ENCODE data around the gene SUPT3H. TPM values are rescaled to one million over a fixed set of nuclear protein-coding genes. Genes with fewer than 3 reads are reported as not detected.

The SUPT3H gene
- total and polyA plus RNA-seq, 4 donors = 0.85 to 4.8 (median 2.4) TPM

GRCh38 chr6:45398075-45398813 lies 20.5 kb upstream of the SUPT3H start:
- WGBS = 82% methylated on average over 2 of the region's 2 CpGs
- Histone ChIP-seq H3K4me3 (ENCODE audit: low read depth in 1 of 3, low read length in 3 of 3) (no peak overlapping the region), H3K9ac (ENCODE audit: low read depth in 1 of 2, low read length in 2 of 2) (no peak overlapping the region), H3K27ac (ENCODE audit: low read depth in 1 of 2, low read length in 2 of 2) (no peak overlapping the region), H3K27me3 (ENCODE audit: control insufficient read depth in 4 of 4, insufficient read depth in 4 of 4, low read length in 3 of 4) (peaks cover 0 to 3% (median 0%) of the 10 kb centered on the region in 4 donors), H3K36me3 (ENCODE audit: control insufficient read depth in 4 of 4, insufficient read depth in 3 of 4, low read depth in 1 of 4, low read length in 3 of 4) (no peaks in the 10 kb centered on the region), H3K4me1 (ENCODE audit: control insufficient read depth in 4 of 4, insufficient read depth in 4 of 4, low read length in 3 of 4) (no peaks in the 10 kb centered on the region), H3K9me3 (ENCODE audit: control insufficient read depth in 4 of 4, low read length in 3 of 4) (peaks cover 0 to 3% (median 0%) of the 10 kb centered on the region in 4 donors)
- no peak for DNase-seq (ENCODE audit: low spot score)
- TF ChIP-seq, protein P1, sequence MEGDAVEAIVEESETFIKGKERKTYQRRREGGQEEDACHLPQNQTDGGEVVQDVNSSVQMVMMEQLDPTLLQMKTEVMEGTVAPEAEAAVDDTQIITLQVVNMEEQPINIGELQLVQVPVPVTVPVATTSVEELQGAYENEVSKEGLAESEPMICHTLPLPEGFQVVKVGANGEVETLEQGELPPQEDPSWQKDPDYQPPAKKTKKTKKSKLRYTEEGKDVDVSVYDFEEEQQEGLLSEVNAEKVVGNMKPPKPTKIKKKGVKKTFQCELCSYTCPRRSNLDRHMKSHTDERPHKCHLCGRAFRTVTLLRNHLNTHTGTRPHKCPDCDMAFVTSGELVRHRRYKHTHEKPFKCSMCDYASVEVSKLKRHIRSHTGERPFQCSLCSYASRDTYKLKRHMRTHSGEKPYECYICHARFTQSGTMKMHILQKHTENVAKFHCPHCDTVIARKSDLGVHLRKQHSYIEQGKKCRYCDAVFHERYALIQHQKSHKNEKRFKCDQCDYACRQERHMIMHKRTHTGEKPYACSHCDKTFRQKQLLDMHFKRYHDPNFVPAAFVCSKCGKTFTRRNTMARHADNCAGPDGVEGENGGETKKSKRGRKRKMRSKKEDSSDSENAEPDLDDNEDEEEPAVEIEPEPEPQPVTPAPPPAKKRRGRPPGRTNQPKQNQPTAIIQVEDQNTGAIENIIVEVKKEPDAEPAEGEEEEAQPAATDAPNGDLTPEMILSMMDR (IDR thresholded peaks at IDR 0.05; ENCODE audit: low read depth, low read length, missing input control) = no peak
- TF ChIP-seq TAF1 (conservative IDR thresholded peaks at IDR 0.05) (no peak), RXRA (IDR thresholded peaks at IDR 0.05) (no peak)
- TF ChIP-seq, protein P2, sequence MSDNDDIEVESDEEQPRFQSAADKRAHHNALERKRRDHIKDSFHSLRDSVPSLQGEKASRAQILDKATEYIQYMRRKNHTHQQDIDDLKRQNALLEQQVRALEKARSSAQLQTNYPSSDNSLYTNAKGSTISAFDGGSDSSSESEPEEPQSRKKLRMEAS (IDR thresholded peaks at IDR 0.05) = no peak

DNA sequence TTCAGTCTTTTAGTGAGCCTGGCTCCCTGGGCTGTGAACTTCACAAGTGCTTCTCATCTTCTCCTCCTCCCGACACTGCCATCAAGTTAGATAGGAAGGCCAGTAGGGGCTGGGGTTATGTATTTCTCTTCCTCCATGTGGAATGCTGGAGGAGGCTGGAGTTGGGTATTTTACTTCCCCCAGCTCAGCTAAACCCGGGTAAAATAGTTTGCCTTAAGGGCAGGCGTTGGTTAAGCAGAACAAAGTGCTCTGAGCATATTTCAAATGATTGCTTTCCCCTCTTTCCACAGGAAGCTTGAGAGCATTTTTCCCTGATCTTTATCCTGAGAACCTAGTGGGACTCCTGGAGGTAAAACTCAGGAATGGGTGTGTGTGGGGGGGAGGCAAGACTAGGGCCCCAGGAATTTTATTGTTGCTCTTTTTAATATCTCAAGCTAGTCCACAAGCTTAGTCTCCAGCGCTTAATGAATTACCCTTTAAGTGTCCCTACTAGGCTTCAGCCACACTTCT lies 16.9 kb upstream of the SUPT3H start:
- no peaks in the 10 kb centered on the region for H3K4me1 ChIP-seq (ENCODE audit: control insufficient read depth in 4 of 4, insufficient read depth in 4 of 4, low read length in 3 of 4)
- H3K9me3 ChIP-seq (ENCODE audit: control insufficient read depth in 4 of 4, low read length in 3 of 4) = peaks cover 0 to 3% (median 0%) of the 10 kb centered on the region in 4 donors
- no peak for DNase-seq (ENCODE audit: low spot score)
- no peaks in the 10 kb centered on the region for H3K27me3 ChIP-seq (ENCODE audit: control insufficient read depth in 4 of 4, insufficient read depth in 4 of 4, low read length in 3 of 4)
- no peak overlapping the region for H3K27ac ChIP-seq (ENCODE audit: low read depth in 1 of 2, low read length in 2 of 2)
- TF ChIP-seq, protein P2 (IDR thresholded peaks at IDR 0.05) = no peak
- TF ChIP-seq, protein P1 (IDR thresholded peaks at IDR 0.05; ENCODE audit: low read depth, low read length, missing input control) = no peak
- TF ChIP-seq GABPA (IDR thresholded peaks at IDR 0.05 in 1 of 2, conservative IDR thresholded peaks at IDR 0.05 in 1 of 2) (no peak), YY1 (IDR thresholded peaks at IDR 0.05) (no peak), HNF4A (conservative IDR thresholded peaks at IDR 0.05) (no peak), HNF4G (IDR thresholded peaks at IDR 0.05) (no peak), RXRA (IDR thresholded peaks at IDR 0.05) (no peak), EGR1 (IDR thresholded peaks at IDR 0.05; ENCODE audit: low read depth in 2 of 2) (no peak), FOXA2 (IDR thresholded peaks at IDR 0.05) (no peak)
- WGBS = 89% methylated on average over 4 of the region's 4 CpGs
- H3K9ac ChIP-seq (ENCODE audit: low read depth in 1 of 2, low read length in 2 of 2) = no peak overlapping the region
- no peak overlapping the region for H3K4me3 ChIP-seq (ENCODE audit: low read depth in 1 of 3, low read length in 3 of 3)
- no peaks in the 10 kb centered on the region for H3K36me3 ChIP-seq (ENCODE audit: control insufficient read depth in 4 of 4, insufficient read depth in 3 of 4, low read depth in 1 of 4, low read length in 3 of 4)

- Histone ChIP-seq H3K27me3 (ENCODE audit: control insufficient read depth in 4 of 4, insufficient read depth in 4 of 4, low read length in 3 of 4) (no peaks in the 10 kb centered on the region), H3K9me3 (ENCODE audit: control insufficient read depth in 4 of 4, low read length in 3 of 4) (no peaks in the 10 kb centered on the region), H3K4me3 (ENCODE audit: low read depth in 1 of 3, low read length in 3 of 3) (no peak overlapping the region), H3K27ac (ENCODE audit: low read depth in 1 of 2, low read length in 2 of 2) (no peak overlapping the region), H3K36me3 (ENCODE audit: control insufficient read depth in 4 of 4, insufficient read depth in 3 of 4, low read depth in 1 of 4, low read length in 3 of 4) (no peaks in the 10 kb centered on the region), H3K4me1 (ENCODE audit: control insufficient read depth in 4 of 4, insufficient read depth in 4 of 4, low read length in 3 of 4) (no peaks in the 10 kb centered on the region), H3K9ac (ENCODE audit: low read depth in 1 of 2, low read length in 2 of 2) (no peak overlapping the region)
- no peak for DNase-seq (ENCODE audit: low spot score)
- 75% methylated on average over 3 of the region's 3 CpGs for whole genome bisulfite sequencing
- TF ChIP-seq HNF4G (IDR thresholded peaks at IDR 0.05) (no peak), TAF1 (conservative IDR thresholded peaks at IDR 0.05) (no peak), NR2F2 (IDR thresholded peaks at IDR 0.05) (no peak), FOXA1 (IDR thresholded peaks at IDR 0.05) (no peak), SP1 (IDR thresholded peaks at IDR 0.05) (no peak), GABPA (IDR thresholded peaks at IDR 0.05 in 1 of 2, conservative IDR thresholded peaks at IDR 0.05 in 1 of 2) (no peak)
- TF ChIP-seq, protein P3, sequence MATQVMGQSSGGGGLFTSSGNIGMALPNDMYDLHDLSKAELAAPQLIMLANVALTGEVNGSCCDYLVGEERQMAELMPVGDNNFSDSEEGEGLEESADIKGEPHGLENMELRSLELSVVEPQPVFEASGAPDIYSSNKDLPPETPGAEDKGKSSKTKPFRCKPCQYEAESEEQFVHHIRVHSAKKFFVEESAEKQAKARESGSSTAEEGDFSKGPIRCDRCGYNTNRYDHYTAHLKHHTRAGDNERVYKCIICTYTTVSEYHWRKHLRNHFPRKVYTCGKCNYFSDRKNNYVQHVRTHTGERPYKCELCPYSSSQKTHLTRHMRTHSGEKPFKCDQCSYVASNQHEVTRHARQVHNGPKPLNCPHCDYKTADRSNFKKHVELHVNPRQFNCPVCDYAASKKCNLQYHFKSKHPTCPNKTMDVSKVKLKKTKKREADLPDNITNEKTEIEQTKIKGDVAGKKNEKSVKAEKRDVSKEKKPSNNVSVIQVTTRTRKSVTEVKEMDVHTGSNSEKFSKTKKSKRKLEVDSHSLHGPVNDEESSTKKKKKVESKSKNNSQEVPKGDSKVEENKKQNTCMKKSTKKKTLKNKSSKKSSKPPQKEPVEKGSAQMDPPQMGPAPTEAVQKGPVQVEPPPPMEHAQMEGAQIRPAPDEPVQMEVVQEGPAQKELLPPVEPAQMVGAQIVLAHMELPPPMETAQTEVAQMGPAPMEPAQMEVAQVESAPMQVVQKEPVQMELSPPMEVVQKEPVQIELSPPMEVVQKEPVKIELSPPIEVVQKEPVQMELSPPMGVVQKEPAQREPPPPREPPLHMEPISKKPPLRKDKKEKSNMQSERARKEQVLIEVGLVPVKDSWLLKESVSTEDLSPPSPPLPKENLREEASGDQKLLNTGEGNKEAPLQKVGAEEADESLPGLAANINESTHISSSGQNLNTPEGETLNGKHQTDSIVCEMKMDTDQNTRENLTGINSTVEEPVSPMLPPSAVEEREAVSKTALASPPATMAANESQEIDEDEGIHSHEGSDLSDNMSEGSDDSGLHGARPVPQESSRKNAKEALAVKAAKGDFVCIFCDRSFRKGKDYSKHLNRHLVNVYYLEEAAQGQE (IDR thresholded peaks at IDR 0.05) = no peak
- TF ChIP-seq, protein P4, sequence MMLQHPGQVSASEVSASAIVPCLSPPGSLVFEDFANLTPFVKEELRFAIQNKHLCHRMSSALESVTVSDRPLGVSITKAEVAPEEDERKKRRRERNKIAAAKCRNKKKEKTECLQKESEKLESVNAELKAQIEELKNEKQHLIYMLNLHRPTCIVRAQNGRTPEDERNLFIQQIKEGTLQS (IDR thresholded peaks at IDR 0.05) = no peak
- TF ChIP-seq, protein P5, sequence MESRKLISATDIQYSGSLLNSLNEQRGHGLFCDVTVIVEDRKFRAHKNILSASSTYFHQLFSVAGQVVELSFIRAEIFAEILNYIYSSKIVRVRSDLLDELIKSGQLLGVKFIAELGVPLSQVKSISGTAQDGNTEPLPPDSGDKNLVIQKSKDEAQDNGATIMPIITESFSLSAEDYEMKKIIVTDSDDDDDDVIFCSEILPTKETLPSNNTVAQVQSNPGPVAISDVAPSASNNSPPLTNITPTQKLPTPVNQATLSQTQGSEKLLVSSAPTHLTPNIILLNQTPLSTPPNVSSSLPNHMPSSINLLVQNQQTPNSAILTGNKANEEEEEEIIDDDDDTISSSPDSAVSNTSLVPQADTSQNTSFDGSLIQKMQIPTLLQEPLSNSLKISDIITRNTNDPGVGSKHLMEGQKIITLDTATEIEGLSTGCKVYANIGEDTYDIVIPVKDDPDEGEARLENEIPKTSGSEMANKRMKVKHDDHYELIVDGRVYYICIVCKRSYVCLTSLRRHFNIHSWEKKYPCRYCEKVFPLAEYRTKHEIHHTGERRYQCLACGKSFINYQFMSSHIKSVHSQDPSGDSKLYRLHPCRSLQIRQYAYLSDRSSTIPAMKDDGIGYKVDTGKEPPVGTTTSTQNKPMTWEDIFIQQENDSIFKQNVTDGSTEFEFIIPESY (IDR thresholded peaks at IDR 0.05) = no peak
These were observed 10.6 kb upstream of the SUPT3H start for GRCh38 chr6:45388328-45388727.
